CD14-positive monocyte (primary cell): ENCODE data around the gene TTLL10. TPM values are rescaled to one million over a fixed set of nuclear protein-coding genes. Genes with fewer than 3 reads are reported as not detected.

Experiments
- DNase-seq, 3 donors: peaks; one replicate each; pipeline ENCODE4 v3.0.0-alpha.2; 2011 to 2022
- H2AFZ ChIP-seq: 2 replicates; pipeline ENCODE4 v1.6.0; 2012; ENCODE audit warnings: mild to moderate bottlenecking, low read depth, low read length, inconsistent platforms; ENCODE audit not compliant: insufficient read depth, poor library complexity, severe bottlenecking
- H3K27ac ChIP-seq, 2 donors: 1 replicate in 1 of 2; 2 replicates in 1 of 2; pipeline ENCODE4 v1.5.1; 2012 to 2013; ENCODE audit warnings: low read length in 2 of 2, control low read depth in 1 of 2, inconsistent platforms in 1 of 2, low read depth in 1 of 2, mild to moderate bottlenecking in 1 of 2
- H3K27me3 ChIP-seq, 2 donors: one replicate each; pipeline versions ENCODE4 v1.6.0 to v1.6.1; 2011 to 2013; ENCODE audit warnings: low read length in 2 of 2; ENCODE audit not compliant: control insufficient read depth in 2 of 2, insufficient read depth in 2 of 2
- H3K36me3 ChIP-seq, 2 donors: replicated peaks in 1 of 2; 1 replicate in 1 of 2; 2 replicates in 1 of 2; pipeline versions ENCODE4 v1.5.1 to v1.6.1; 2012 to 2013; ENCODE audit warnings: low read length in 2 of 2, control low read depth in 1 of 2, inconsistent platforms in 1 of 2, mild to moderate bottlenecking in 1 of 2; ENCODE audit not compliant: insufficient read depth in 2 of 2, control insufficient read depth in 1 of 2
- H3K4me1 ChIP-seq, 2 donors: 1 replicate in 1 of 2; 2 replicates in 1 of 2; pipeline versions ENCODE4 v1.5.1 to v1.6.1; 2012 to 2013; ENCODE audit warnings: low read length in 2 of 2, control low read depth in 1 of 2, inconsistent platforms in 1 of 2, mild to moderate bottlenecking in 1 of 2, moderate library complexity in 1 of 2; ENCODE audit not compliant: insufficient read depth in 2 of 2, control insufficient read depth in 1 of 2
- H3K4me2 ChIP-seq: replicated peaks from 2 replicates; pipeline ENCODE3; 2012; ENCODE audit warnings: low read length, moderate library complexity, mild to moderate bottlenecking; ENCODE audit not compliant: poor library complexity, severe bottlenecking; ENCODE audit errors: extremely low read depth
- H3K4me3 ChIP-seq, 3 experiments: fragments of 200-600 bp in 1 of 3; sonication (generic) in 1 of 3; replicated peaks in 1 of 3; 1 replicate in 2 of 3; 2 replicates in 1 of 3; pipeline ENCODE4 v1.5.1; 2011 to 2013; ENCODE audit warnings: low read length in 3 of 3, mild to moderate bottlenecking in 3 of 3, control low read depth in 2 of 3, low read depth in 2 of 3, inconsistent platforms in 1 of 3, moderate library complexity in 1 of 3
- H3K79me2 ChIP-seq: 2 replicates; pipeline ENCODE4 v1.6.0; 2012; ENCODE audit warnings: mild to moderate bottlenecking, control low read depth, inconsistent platforms, low read length, moderate library complexity; ENCODE audit not compliant: insufficient read depth
- H3K9ac ChIP-seq: 2 replicates; pipeline ENCODE4 v1.6.0; 2017; ENCODE audit warnings: low read length, mild to moderate bottlenecking; ENCODE audit not compliant: insufficient read depth, poor library complexity, severe bottlenecking
- H3K9me3 ChIP-seq, 2 donors: replicated peaks in 1 of 2; 1 replicate in 1 of 2; 2 replicates in 1 of 2; pipeline versions ENCODE4 v1.5.1 to v1.6.1; 2012 to 2013; ENCODE audit warnings: low read length in 2 of 2, control low read depth in 1 of 2; ENCODE audit not compliant: control insufficient read depth in 1 of 2, insufficient read depth in 1 of 2
- H4K20me1 ChIP-seq: 2 replicates; pipeline ENCODE4 v1.6.0; 2012; ENCODE audit warnings: mild to moderate bottlenecking, low read length, control low read depth, moderate library complexity; ENCODE audit not compliant: insufficient read depth
- H3K27ac Mint-ChIP-seq, 7 donors: one replicate each; pipeline ENCODE4 v1.8.0; 2020; ENCODE audit warnings: mild to moderate bottlenecking in 7 of 7, mixed read lengths in 7 of 7, moderate library complexity in 6 of 7, inconsistent platforms in 2 of 7
- H3K27me3 Mint-ChIP-seq, 3 donors: one replicate each; pipeline ENCODE4 v1.8.0; 2021 to 2022; ENCODE audit warnings: low read depth in 3 of 3, mild to moderate bottlenecking in 3 of 3, mixed read lengths in 3 of 3, moderate library complexity in 3 of 3, inconsistent platforms in 1 of 3
- H3K36me3 Mint-ChIP-seq, 2 donors: one replicate each; pipeline ENCODE4 v1.8.0; 2020; ENCODE audit warnings: mixed read lengths in 2 of 2, inconsistent platforms in 1 of 2, mild to moderate bottlenecking in 1 of 2
- H3K4me1 Mint-ChIP-seq: one replicate; pipeline ENCODE4 v1.8.0; 2020; ENCODE audit warnings: mild to moderate bottlenecking, mixed read lengths
- H3K4me3 Mint-ChIP-seq, 2 donors: one replicate each; pipeline ENCODE4 v1.8.0; 2020; ENCODE audit warnings: mild to moderate bottlenecking in 2 of 2, mixed read lengths in 2 of 2, moderate library complexity in 1 of 2
- H3K9me3 Mint-ChIP-seq, 7 donors: one replicate each; pipeline ENCODE4 v1.8.0; 2020 to 2022; ENCODE audit warnings: mixed read lengths in 7 of 7, mild to moderate bottlenecking in 6 of 7, moderate library complexity in 6 of 7, inconsistent platforms in 2 of 7
- CTCF ChIP-seq: fragments of 200-600 bp; IDR thresholded peaks from one replicate; pipeline ENCODE4 v1.8.0; 2022; ENCODE audit warnings: antibody characterized with exemption, mild to moderate bottlenecking
- WGBS: methylation state at CpG from one replicate; pipeline ENCODE4 v1.1.5; 2013; ENCODE audit warnings: missing lambda C conversion rate; ENCODE audit not compliant: insufficient coverage; 5-methylcytosine and 5-hydroxymethylcytosine counted together
- intact Hi-C, 2 donors: fragments of 100-400 bp; cut with micrococcal nuclease; formaldehyde crosslinking; loops; one replicate each; pipeline versions ENCODE4 v1.15.0 to v1.15.1; 2023
- polyA plus RNA-seq, 3 donors: library from polyadenylated mRNA; depleted of rRNA in 1 of 3; unstranded in 2 of 3; stranded (reverse) in 1 of 3; fragments of 300-500 nt in 2 of 3; fragments of >200 nt in 1 of 3; fragmentation: Illumina TruSeq in 2 of 3; gene quantifications; 1 replicate in 2 of 3; 2 replicates in 1 of 3; pipeline ENCODE4 v1.2.3, GENCODE V29; 2012 to 2021

Gene TTLL10
- polyA plus RNA-seq, 3 donors, result 0.06 TPM; not detected in 2

GRCh38 chr1:1164361-1164700 lies 9.3 kb upstream of the TTLL10 start:
- WGBS, result 87% methylated on average over 26 of the region's 26 CpGs
- H3K79me2 ChIP-seq, result no peaks in the 10 kb centered on the region

GRCh38 chr1:1164701-1165451 lies 8.8 kb upstream of the TTLL10 start:
- TF ChIP-seq CTCF, result no peak
- Histone ChIP-seq H3K4me1 (no peaks in the 10 kb centered on the region), H3K36me3 (no peaks in the 10 kb centered on the region), H3K79me2 (no peaks in the 10 kb centered on the region), H3K4me2 (no peak overlapping the region), H2AFZ (no peak overlapping the region), H3K9me3 (no peaks in the 10 kb centered on the region), H3K27me3 (no peaks in the 10 kb centered on the region), H3K27ac (no peak overlapping the region), H4K20me1 (no peaks in the 10 kb centered on the region), H3K4me3 (no peak overlapping the region), H3K9ac (no peak overlapping the region)
- H3K4me3 Mint-ChIP-seq, result no peak overlapping the region
- peaks cover 0 to 3% (median 0%) of the 10 kb centered on the region in 7 donors for H3K9me3 Mint-ChIP-seq
- H3K27me3 Mint-ChIP-seq, result peaks cover 2 to 21% (median 3%) of the 10 kb centered on the region in 3 donors
- H3K27ac Mint-ChIP-seq, result no peak overlapping the region
- 77% methylated on average over 47 of the region's 48 CpGs for WGBS
- H3K36me3 Mint-ChIP-seq, result no peaks in the 10 kb centered on the region
- H3K4me1 Mint-ChIP-seq, result no peaks in the 10 kb centered on the region
- intact Hi-C loops, result no loop called here
- no peak for DNase-seq

More at GRCh38 chr1:1164361-1164700, 9.3 kb upstream of the TTLL10 start:
- no peak for DNase-seq
- Mint-ChIP-seq H3K9me3 (peaks cover 0 to 3% (median 0%) of the 10 kb centered on the region in 7 donors), H3K27me3 (peaks cover 2 to 19% (median 2%) of the 10 kb centered on the region in 3 donors), H3K4me3 (no peak overlapping the region), H3K27ac (no peak overlapping the region), H3K4me1 (no peaks in the 10 kb centered on the region), H3K36me3 (no peaks in the 10 kb centered on the region)
- intact Hi-C loops, result no loop called here
- H3K4me1 ChIP-seq, result no peaks in the 10 kb centered on the region
- no peak overlapping the region for H2AFZ ChIP-seq
- H3K27ac ChIP-seq, result no peak overlapping the region
- H3K4me2 ChIP-seq, result no peak overlapping the region
- H3K9ac ChIP-seq, result no peak overlapping the region
- no peak overlapping the region for H3K4me3 ChIP-seq
- H3K9me3 ChIP-seq, result no peaks in the 10 kb centered on the region
- H4K20me1 ChIP-seq, result no peaks in the 10 kb centered on the region
- no peaks in the 10 kb centered on the region for H3K36me3 ChIP-seq
- TF ChIP-seq CTCF, result no peak
- no peaks in the 10 kb centered on the region for H3K27me3 ChIP-seq
